Natural killer cell treated with Interleukin-12 subunit alpha and Interleukin-12 subunit beta and Interleukin-15 and Interleukin-18, amount 100 ng/mL, for 72 hours (primary cell): ENCODE data around the gene AUP1. TPM values are rescaled to one million over a fixed set of nuclear protein-coding genes. Genes with fewer than 3 reads are reported as not detected.
"Not testable (repeated sequence)": the region's sequence is repeated elsewhere in the genome, so short reads cannot be mapped to it uniquely, and the experiment has no call there.

Experiments
- ATAC-seq, 2 donors: fragments of 150-1000 bp; cut with Tn5 transposase in 1 of 2; sonication (Bioruptor Pico), chemical (Tn5 transposase) in 1 of 2; 2 replicates each; pipeline ENCODE4 v1.10.0; 2021
- DNase-seq: peaks from one replicate; pipeline ENCODE4 v3.0.0; 2022; ENCODE audit warnings: low spot score
- H3K27ac Mint-ChIP-seq, 2 donors: 1 replicate in 1 of 2; 2 replicates in 1 of 2; pipeline ENCODE4 v1.8.0; 2022; ENCODE audit warnings: mixed read lengths in 2 of 2, mild to moderate bottlenecking in 1 of 2, moderate library complexity in 1 of 2
- H3K27me3 Mint-ChIP-seq, 2 donors: 1 replicate in 1 of 2; 2 replicates in 1 of 2; pipeline ENCODE4 v1.8.0; 2022; ENCODE audit warnings: mixed read lengths in 2 of 2
- H3K36me3 Mint-ChIP-seq: one replicate; pipeline ENCODE4 v1.8.0; 2022; ENCODE audit warnings: mixed read lengths
- H3K4me1 Mint-ChIP-seq, 2 donors: 1 replicate in 1 of 2; 2 replicates in 1 of 2; pipeline ENCODE4 v1.8.0; 2022; ENCODE audit warnings: low read depth in 2 of 2, mixed read lengths in 2 of 2, mild to moderate bottlenecking in 1 of 2
- H3K4me3 Mint-ChIP-seq: one replicate; pipeline ENCODE4 v1.8.0; 2022; ENCODE audit warnings: mixed read lengths
- H3K9me3 Mint-ChIP-seq: 2 replicates; pipeline ENCODE4 v1.8.0; 2022; ENCODE audit warnings: mixed read lengths
- total RNA-seq, 2 donors: library from RNA; stranded (reverse); gene quantifications; one replicate each; pipeline ENCODE4 v1.2.3, GENCODE V29; 2022

Gene AUP1
- total RNA-seq, 2 donors from 2014 or later: 190 to 233 TPM

- ATAC-seq (no peak), DNase-seq (peak; percentile 55)
- no peaks in the 10 kb centered on the region for H3K27me3 Mint-ChIP-seq
- H3K9me3 Mint-ChIP-seq: no peaks in the 10 kb centered on the region
- peaks cover under 1% of the 10 kb centered on the region for H3K36me3 Mint-ChIP-seq
- peaks cover 31 to 37% of the 10 kb centered on the region in 2 donors for H3K4me1 Mint-ChIP-seq
- H3K4me3 Mint-ChIP-seq: peak within 1 kb of the TSS; percentile 90
- H3K27ac Mint-ChIP-seq: peak within 1 kb of the TSS; percentile 83 to 85
These were observed 30.1 kb downstream of the AUP1 start, which contains the start of gene LBX2 for GRCh38 chr2:74499267-74499939. LBX2 (minus strand) TSS chr2:74499603; CDS start chr2:74499537, 66 bp downstream.

GRCh38 chr2:74498500-74499266 is 30.8 kb downstream of the AUP1 start:
- H3K27me3 Mint-ChIP-seq: no peaks in the 10 kb centered on the region
- peak; percentile 76 for ATAC-seq

DNA sequence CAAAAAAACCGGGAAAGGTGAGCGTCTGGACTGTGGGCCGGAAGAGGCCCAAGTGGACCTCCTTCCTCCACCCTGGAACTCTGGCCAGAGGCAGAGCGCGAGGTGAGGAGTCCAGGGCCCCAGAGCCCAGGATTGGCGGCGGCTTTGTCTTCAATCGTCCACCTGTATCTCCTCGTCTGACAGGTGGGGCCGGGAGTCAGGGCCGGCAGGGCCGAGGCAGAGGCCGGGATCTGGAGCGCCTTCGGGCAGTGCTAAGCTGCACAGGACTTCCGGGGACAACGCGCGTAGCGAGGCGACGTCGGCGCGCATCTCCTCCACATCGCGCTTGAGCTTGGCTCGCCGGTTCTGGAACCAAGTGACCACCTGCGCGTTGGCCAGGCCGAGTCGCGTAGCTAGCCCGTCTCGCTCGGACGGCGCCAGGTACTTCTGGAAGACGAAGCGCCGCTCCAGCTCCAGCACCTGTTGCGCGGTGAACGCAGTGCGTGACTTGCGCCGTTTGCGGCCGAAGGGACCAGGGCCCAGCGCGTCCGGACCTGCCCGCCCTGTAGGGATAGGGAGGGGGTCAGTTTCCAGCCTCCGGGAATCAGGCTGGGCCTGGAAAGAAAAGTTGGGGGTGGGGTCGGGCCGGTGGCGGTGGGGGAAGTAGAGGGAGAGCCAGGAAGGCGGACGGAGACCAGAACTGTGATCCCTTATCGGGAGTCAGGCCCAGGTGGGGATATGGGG is 31.6 kb downstream of the AUP1 start:
- Mint-ChIP-seq H3K27ac (peak overlapping the region; percentile 83 to 85), H3K4me3 (peak overlapping the region; percentile 90), H3K4me1 (peaks cover 24 to 32% of the 10 kb centered on the region in 2 donors), H3K27me3 (no peaks in the 10 kb centered on the region), H3K9me3 (no peaks in the 10 kb centered on the region), H3K36me3 (peaks cover 7% of the 10 kb centered on the region)
- ATAC-seq (peak; percentile 66 to 68), DNase-seq (peak; percentile 65)

More at GRCh38 chr2:74498500-74499266, 30.8 kb downstream of the AUP1 start:
- DNase-seq: peak; percentile 61
- H3K4me3 Mint-ChIP-seq: peak overlapping the region; percentile 90
- H3K27ac Mint-ChIP-seq: peak overlapping the region; percentile 83 to 85
- H3K4me1 Mint-ChIP-seq: peaks cover 24 to 32% of the 10 kb centered on the region in 2 donors
- peaks cover 5% of the 10 kb centered on the region for H3K36me3 Mint-ChIP-seq
- no peaks in the 10 kb centered on the region for H3K9me3 Mint-ChIP-seq

DNA sequence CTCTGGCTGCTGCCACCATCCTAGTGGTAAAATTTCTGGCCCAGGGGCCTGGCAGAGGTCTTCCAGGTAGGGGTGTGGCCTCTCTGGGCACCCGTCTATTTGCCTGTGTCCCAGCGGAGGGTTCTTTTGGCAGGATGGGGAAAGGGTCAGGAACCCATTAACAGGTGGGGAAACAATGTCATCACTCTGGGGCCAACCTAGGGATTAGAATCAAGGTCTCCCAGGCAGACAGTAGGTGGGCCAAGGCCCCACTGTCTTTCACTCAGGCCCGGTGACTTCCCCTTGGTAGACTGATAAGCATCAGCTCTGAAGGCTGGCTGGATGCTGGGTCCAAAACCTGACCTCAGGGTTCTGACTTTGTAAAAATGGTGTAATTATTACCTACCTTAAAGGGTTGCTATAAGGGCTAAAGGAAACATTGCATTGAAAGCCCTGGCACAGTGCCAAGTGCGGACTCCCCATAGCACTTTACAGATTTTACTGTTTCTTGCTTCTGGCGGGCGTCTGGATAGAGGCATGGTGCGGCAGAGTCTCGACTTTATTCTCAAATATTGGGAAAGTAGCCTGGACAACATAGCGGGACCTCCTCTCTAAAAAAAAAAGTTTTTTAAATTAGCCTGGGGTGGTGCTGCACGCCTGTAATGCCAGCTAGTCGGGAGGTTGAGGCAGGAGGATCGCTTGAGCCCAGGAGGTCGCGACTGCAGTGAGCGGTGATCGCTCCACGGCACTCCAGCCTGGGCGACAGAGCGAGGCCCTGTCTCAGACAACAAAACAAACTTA is 32.3 kb downstream of the AUP1 start:
- no peak for ATAC-seq
- Mint-ChIP-seq H3K4me1 (peaks cover 23 to 28% of the 10 kb centered on the region in 2 donors), H3K27ac (peak overlapping the region; percentile 83 to 85), H3K36me3 (peaks cover 7% of the 10 kb centered on the region), H3K4me3 (peak overlapping the region; percentile 90), H3K27me3 (no peaks in the 10 kb centered on the region), H3K9me3 (no peaks in the 10 kb centered on the region)
- DNase-seq: peak; percentile 42

GRCh38 chr2:74495440-74495839 is 34.1 kb downstream of the AUP1 start:
- H3K36me3 Mint-ChIP-seq: peaks cover 18% of the 10 kb centered on the region
- no peak for ATAC-seq
- peaks cover 13 to 20% of the 10 kb centered on the region in 2 donors for H3K4me1 Mint-ChIP-seq
- no peak overlapping the region for H3K27ac Mint-ChIP-seq
- no peaks in the 10 kb centered on the region for H3K27me3 Mint-ChIP-seq
- H3K4me3 Mint-ChIP-seq: no peak overlapping the region
- no peak for DNase-seq
- no peaks in the 10 kb centered on the region for H3K9me3 Mint-ChIP-seq

GRCh38 chr2:74493546-74493945 is 36.0 kb downstream of the AUP1 start:
- Mint-ChIP-seq H3K4me3 (no peak overlapping the region), H3K4me1 (peaks cover 13 to 17% of the 10 kb centered on the region in 2 donors), H3K27ac (peak overlapping the region in 1 of 2 donors; percentile 47), H3K36me3 (peaks cover 20% of the 10 kb centered on the region), H3K9me3 (no peaks in the 10 kb centered on the region), H3K27me3 (no peaks in the 10 kb centered on the region)
- DNase-seq: no peak
- ATAC-seq: no peak

DNA sequence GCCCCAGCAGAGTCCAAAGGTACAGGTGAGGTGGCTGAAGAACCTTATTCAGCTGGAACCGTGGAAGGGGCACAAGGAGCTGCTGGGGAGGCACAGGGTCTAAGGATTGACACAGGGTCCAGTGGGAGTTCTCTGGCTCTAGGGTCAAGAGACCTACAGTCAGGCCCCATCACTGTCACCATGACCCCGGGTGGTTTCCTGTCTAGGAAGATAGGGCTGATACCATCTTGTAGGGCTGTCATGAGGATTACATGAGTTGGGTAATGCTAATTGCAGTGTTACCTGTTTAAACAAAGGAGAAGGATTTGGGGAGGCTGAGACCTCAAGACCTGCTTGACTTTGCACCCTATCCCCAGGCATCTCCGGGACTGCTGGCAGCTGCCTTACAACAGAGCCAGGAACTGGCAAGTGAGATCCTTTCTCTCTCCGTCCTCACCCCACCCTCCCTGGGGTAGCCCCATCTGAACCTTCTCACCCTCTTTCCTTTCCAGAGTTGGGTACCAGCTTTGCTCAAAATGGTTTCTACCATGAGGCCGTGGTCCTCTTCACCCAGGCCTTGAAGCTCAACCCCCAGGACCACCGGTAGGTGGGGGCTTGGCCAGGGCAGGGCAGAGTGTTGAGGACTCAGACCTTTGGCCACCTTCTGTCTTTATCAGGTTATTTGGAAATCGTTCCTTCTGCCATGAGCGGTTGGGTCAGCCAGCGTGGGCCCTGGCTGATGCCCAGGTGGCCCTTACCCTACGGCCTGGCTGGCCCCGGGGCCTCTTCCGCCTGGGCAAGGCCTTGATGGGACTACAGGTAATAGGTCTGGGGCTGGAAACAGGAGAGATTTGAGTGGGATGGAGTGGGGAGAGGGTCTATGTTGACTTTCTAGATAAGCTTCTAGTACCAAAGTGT is 37.6 kb downstream of the AUP1 start:
- DNase-seq (peak; percentile 44), ATAC-seq (no peak)
- H3K4me3 Mint-ChIP-seq: no peak overlapping the region
- H3K4me1 Mint-ChIP-seq: peaks cover 6% of the 10 kb centered on the region in 2 donors
- no peaks in the 10 kb centered on the region for H3K27me3 Mint-ChIP-seq
- H3K9me3 Mint-ChIP-seq: no peaks in the 10 kb centered on the region
- peaks cover 22% of the 10 kb centered on the region for H3K36me3 Mint-ChIP-seq
- H3K27ac Mint-ChIP-seq: no peak overlapping the region

DNA sequence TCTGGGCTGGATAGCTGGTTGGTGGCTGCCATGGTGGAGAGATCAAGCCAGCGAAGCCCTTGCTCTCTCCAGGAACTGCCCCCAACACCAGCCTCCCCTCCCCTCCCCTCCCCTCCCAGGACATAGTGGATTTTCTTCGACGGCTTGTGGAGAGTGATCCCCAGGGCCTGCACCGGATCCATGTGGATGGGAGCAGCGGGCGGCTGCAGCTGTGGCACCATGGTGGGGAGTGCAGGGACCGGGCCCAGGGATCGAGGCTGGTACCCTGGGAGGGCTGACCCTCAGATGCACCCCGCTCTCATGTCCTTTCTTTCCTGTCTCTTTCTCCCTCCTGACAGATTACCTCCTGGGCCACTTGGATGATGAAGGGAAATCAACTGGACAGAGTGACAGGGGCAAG is 39.6 kb downstream of the AUP1 start:
- H3K36me3 Mint-ChIP-seq: peaks cover 31% of the 10 kb centered on the region
- no peak overlapping the region for H3K4me3 Mint-ChIP-seq
- H3K27me3 Mint-ChIP-seq: no peaks in the 10 kb centered on the region
- H3K27ac Mint-ChIP-seq: no peak overlapping the region
- ATAC-seq (no peak), DNase-seq (no peak)
- H3K9me3 Mint-ChIP-seq: no peaks in the 10 kb centered on the region
- peaks cover 6 to 9% of the 10 kb centered on the region in 2 donors for H3K4me1 Mint-ChIP-seq

DNA sequence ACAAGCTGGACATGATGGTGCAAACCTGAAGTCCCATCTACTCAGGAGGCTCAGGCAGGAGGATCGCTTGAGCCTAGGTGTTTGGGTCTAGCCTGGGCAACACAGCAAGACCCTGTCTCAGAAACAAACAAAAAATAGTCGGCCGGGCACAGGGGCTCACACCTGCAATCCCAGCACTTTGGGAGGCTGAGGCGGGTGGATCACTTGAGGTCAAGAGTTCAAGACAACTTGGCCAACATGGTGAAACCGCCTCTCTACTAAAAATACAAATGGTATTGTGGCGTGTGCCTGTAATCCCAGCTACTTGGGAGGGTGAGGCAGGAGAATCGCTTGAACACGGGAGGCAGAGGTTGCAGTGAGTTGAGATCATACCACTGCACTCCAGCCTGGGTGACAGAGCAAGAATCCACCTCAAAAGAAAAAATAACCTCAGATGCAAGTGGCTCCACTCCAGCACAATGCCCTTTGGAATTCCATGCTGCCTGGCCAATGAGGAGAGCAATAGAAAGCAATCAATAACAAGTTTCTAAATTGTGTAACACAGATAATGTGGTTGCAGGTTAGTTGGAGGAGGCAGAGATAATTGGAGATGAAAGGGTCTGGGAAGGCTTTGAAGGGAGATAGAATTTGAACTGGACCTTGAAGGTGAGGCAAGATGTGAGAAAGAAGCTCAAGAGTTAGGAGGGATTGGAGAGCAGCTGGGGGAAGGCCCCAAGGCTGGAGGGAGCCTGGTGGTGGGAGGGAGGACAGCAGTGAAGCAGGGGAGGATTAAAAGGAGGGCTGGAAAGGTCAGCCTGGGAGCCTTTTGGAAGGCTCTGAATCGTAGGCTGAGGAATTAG is 40.6 kb downstream of the AUP1 start:
- DNase-seq (peak; percentile 35), ATAC-seq (no peak)
- H3K4me1 Mint-ChIP-seq: peaks cover 6 to 9% of the 10 kb centered on the region in 2 donors
- H3K27ac Mint-ChIP-seq: no peak overlapping the region
- H3K27me3 Mint-ChIP-seq: no peaks in the 10 kb centered on the region
- H3K36me3 Mint-ChIP-seq: peaks cover 27% of the 10 kb centered on the region
- no peaks in the 10 kb centered on the region for H3K9me3 Mint-ChIP-seq
- no peak overlapping the region for H3K4me3 Mint-ChIP-seq

DNA sequence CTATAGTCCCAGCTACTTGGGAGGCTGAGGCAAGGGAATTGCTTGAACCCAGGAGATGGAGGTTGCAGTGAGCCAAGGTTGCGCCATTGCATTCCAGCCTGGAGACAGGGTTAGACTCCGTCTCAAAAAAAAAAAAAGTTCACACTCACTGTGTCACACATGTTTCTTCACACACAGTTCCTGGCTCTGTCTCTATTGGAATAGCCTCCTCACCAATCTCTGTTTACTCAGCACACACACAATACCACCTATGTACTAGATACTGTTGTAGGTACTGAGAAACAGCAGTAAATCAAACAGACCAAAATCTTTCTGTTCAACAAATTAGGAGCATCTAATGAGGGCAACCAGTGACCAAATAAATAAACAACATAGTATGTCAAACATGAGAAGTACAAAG is 43.4 kb downstream of the AUP1 start:
- peaks cover 20% of the 10 kb centered on the region for H3K36me3 Mint-ChIP-seq
- DNase-seq (no peak), ATAC-seq (no peak)
- H3K9me3 Mint-ChIP-seq: no peaks in the 10 kb centered on the region
- H3K4me3 Mint-ChIP-seq: no peak overlapping the region
- peaks cover 15 to 16% of the 10 kb centered on the region in 2 donors for H3K4me1 Mint-ChIP-seq
- H3K27me3 Mint-ChIP-seq: no peaks in the 10 kb centered on the region
- no peak overlapping the region for H3K27ac Mint-ChIP-seq

DNA sequence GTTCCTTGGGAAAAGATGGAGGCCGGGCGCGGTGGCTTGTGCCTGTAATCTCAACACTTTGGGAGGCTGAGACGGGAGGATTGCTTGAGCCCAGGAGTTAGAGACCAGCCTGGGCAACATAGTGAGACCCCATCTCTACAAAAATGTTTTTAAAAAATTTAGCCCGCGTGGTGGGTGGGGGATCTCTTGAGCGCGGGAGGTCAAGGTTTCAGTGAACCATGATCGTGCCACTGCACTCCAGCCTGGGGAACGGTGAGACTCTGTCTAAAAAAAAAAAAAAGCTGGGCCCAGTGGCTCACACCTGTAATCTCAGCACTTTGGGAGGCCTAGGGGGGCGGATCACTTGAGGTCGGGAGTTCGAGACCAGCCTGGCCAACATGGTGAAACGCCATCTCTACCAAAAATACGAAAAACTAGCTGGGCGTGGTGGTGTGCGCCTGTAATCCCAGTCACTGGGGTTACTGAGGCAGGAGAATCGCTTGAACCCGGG is 45.8 kb downstream of the AUP1 start:
- not testable (repeated sequence) for H3K27me3 Mint-ChIP-seq, DNase-seq, ATAC-seq, H3K9me3 Mint-ChIP-seq
- peak overlapping the region; percentile 90 to 93 for H3K27ac Mint-ChIP-seq
- peaks cover 21 to 27% of the 10 kb centered on the region in 2 donors for H3K4me1 Mint-ChIP-seq
- peaks cover 10% of the 10 kb centered on the region for H3K36me3 Mint-ChIP-seq
- peak overlapping the region; percentile 98 for H3K4me3 Mint-ChIP-seq
